PC-9 (cell line): ENCODE data around the gene BBX.

ENCODE experiments used
- CTCF ChIP-seq: fragments of 200-600 bp; sonication (generic); conservative IDR thresholded peaks from 2 replicates; pipeline ENCODE4 v1.6.1; 2017; ENCODE audit warnings: mixed run types, antibody characterized with exemption, mild to moderate bottlenecking, moderate library complexity
- EZH2 ChIP-seq: fragments of 200-600 bp; sonication (generic); IDR thresholded peaks from 2 replicates; pipeline ENCODE4 v1.8.0; 2017; ENCODE audit warnings: antibody characterized with exemption, low read depth

GRCh38 chr3:107670986-107671385, 148.2 kb downstream of the BBX start:
- TF ChIP-seq CTCF (no peak), EZH2 (no peak)
